HEK293T (cell line): Measurements from ENCODE around the gene STX16.

ENCODE experiments used
- BHLHE40 ChIP-seq: fragments of 450-650 bp; IDR thresholded peaks from 2 replicates; pipeline ENCODE4 v1.6.1; 2016; ENCODE audit warnings: mild to moderate bottlenecking, moderate library complexity, borderline replicate concordance
- FOXA1 ChIP-seq: fragments of 450-650 bp; IDR thresholded peaks from 2 replicates; pipeline ENCODE4 v1.6.1; 2016; ENCODE audit warnings: mild to moderate bottlenecking
- FOXK2 ChIP-seq: fragments of 450-650 bp; IDR thresholded peaks from 2 replicates; pipeline ENCODE4 v1.6.1; 2016; ENCODE audit warnings: mild to moderate bottlenecking
- FOXM1 ChIP-seq: fragments of 450-650 bp; IDR thresholded peaks from 2 replicates; pipeline ENCODE4 v1.6.1; 2017; ENCODE audit warnings: mild to moderate bottlenecking, borderline replicate concordance
- HDGF ChIP-seq: fragments of 450-650 bp; IDR thresholded peaks from 2 replicates; pipeline ENCODE4 v1.6.1; 2017; ENCODE audit warnings: antibody characterized with exemption, borderline replicate concordance
- L3MBTL2 ChIP-seq: fragments of 450-650 bp; conservative IDR thresholded peaks from 2 replicates; pipeline ENCODE4 v1.6.1; 2016; ENCODE audit warnings: mild to moderate bottlenecking
- LEF1 ChIP-seq: fragments of 450-650 bp; IDR thresholded peaks from 2 replicates; pipeline ENCODE4 v1.6.1; 2017; ENCODE audit warnings: mild to moderate bottlenecking, borderline replicate concordance
- NFRKB ChIP-seq: fragments of 450-650 bp; IDR thresholded peaks from 2 replicates; pipeline ENCODE4 v1.6.1; 2016; ENCODE audit warnings: mild to moderate bottlenecking, moderate library complexity
- SP1 ChIP-seq: fragments of 450-650 bp; IDR thresholded peaks from 2 replicates; pipeline ENCODE4 v1.6.1; 2017
- SUZ12 ChIP-seq: fragments of 450-650 bp; IDR thresholded peaks from 2 replicates; pipeline ENCODE4 v1.6.1; 2016; ENCODE audit warnings: mild to moderate bottlenecking
- TARDBP ChIP-seq: fragments of 450-650 bp; IDR thresholded peaks from 2 replicates; pipeline ENCODE4 v1.6.1; 2016
- TF ChIP-seq, protein P1 (sequence below): fragments of 450-650 bp; IDR thresholded peaks from 2 replicates; pipeline ENCODE4 v1.6.1; 2016

- TF ChIP-seq LEF1: no peak
- TF ChIP-seq SP1: no peak
- TF ChIP-seq TARDBP: no peak
- TF ChIP-seq, protein P1, sequence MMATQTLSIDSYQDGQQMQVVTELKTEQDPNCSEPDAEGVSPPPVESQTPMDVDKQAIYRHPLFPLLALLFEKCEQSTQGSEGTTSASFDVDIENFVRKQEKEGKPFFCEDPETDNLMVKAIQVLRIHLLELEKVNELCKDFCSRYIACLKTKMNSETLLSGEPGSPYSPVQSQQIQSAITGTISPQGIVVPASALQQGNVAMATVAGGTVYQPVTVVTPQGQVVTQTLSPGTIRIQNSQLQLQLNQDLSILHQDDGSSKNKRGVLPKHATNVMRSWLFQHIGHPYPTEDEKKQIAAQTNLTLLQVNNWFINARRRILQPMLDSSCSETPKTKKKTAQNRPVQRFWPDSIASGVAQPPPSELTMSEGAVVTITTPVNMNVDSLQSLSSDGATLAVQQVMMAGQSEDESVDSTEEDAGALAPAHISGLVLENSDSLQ: no peak
- no peak for TF ChIP-seq FOXM1
- TF ChIP-seq FOXK2: no peak
- no peak for TF ChIP-seq NFRKB
- no peak for TF ChIP-seq SUZ12
- TF ChIP-seq L3MBTL2: no peak
- no peak for TF ChIP-seq HDGF
- TF ChIP-seq BHLHE40: no peak
- TF ChIP-seq FOXA1: no peak
Observed at GRCh38 chr20:58675146-58675584, 24.1 kb downstream of the STX16 start.
